SHP77 treated with DMSO at 0.1 percent for 48 hours (cell line): Measurements from ENCODE around the gene ZNF74.

ENCODE experiments used
- DNase-seq: peaks from one replicate; lab custom pipeline; 2025; lab: John Stamatoyannopoulos, UW

Gene ZNF74

GRCh38 chr22:20433191-20433590 lies 39.2 kb downstream of the ZNF74 start:
- no peak for DNase-seq

GRCh38 chr22:20433686-20434241 lies 39.8 kb downstream of the ZNF74 start:
- no peak for DNase-seq

GRCh38 chr22:20434264-20434751 lies 40.4 kb downstream of the ZNF74 start:
- DNase-seq, result no peak

- no peak for DNase-seq
These were observed 40.8 kb downstream of the ZNF74 start for GRCh38 chr22:20434773-20435172.

- no peak for DNase-seq
These were observed 41.7 kb downstream of the ZNF74 start for GRCh38 chr22:20435436-20436306.

GRCh38 chr22:20436307-20436767 lies 42.4 kb downstream of the ZNF74 start:
- DNase-seq, result no peak

GRCh38 chr22:20436768-20437612 lies 43.0 kb downstream of the ZNF74 start:
- DNase-seq, result no peak

- no peak for DNase-seq
These were observed 43.9 kb downstream of the ZNF74 start, which contains the start of gene SCARF2 for GRCh38 chr22:20437613-20438426. SCARF2 (minus strand) TSS chr22:20437825; CDS start chr22:20437754, 71 bp downstream.

- no peak for DNase-seq
These were observed 44.4 kb downstream of the ZNF74 start for GRCh38 chr22:20438427-20438677.

- DNase-seq, result no peak
These were observed 44.9 kb downstream of the ZNF74 start for GRCh38 chr22:20438678-20439492.

- no peak for DNase-seq
These were observed 45.6 kb downstream of the ZNF74 start for GRCh38 chr22:20439556-20439927.

- no peak for DNase-seq
These were observed 46.1 kb downstream of the ZNF74 start for GRCh38 chr22:20439928-20440575.

- DNase-seq, result no peak
These were observed 47.0 kb downstream of the ZNF74 start for GRCh38 chr22:20440637-20441591.

GRCh38 chr22:20441631-20442484 lies 47.9 kb downstream of the ZNF74 start:
- no peak for DNase-seq

- DNase-seq, result no peak
These were observed 48.7 kb downstream of the ZNF74 start for GRCh38 chr22:20442485-20443284.

- no peak for DNase-seq
These were observed 50.4 kb downstream of the ZNF74 start for GRCh38 chr22:20444325-20444724.

- no peak for DNase-seq
These were observed 52.5 kb downstream of the ZNF74 start for GRCh38 chr22:20446383-20446970.
